GM19099 (cell line): ENCODE results near the gene UBE2E2.

Source experiments
- POLR2A ChIP-seq: IDR thresholded peaks from 3 replicates; pipeline ENCODE4 v1.6.1; 2011; ENCODE audit warnings: low read depth; ENCODE audit not compliant: insufficient read length; ENCODE audit errors: extremely low read depth

UBE2E2 gene

GRCh38 chr3:23533596-23533995, 330.5 kb downstream of the UBE2E2 start:
- no peak for TF ChIP-seq POLR2A

DNA sequence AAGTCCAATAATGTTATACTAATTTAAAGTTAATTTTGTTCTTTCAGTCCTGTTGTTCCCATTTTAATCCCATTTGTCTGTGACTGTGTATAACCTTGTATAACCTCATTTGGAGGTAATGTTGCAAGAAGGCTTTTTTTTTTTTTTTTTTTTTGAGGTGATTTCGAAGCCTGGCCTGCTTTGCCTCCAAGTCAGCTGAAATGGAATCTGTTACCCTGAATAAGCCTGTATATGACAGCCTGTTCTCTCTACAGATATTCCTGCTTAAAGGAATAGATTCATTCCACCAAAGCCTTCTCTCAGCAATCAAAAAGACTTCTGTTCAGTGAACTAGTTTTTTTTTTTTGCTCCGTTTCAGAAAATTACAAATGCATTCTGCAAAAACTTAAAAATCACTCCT, 330.9 kb downstream of the UBE2E2 start:
- TF ChIP-seq POLR2A = no peak

- no peak for TF ChIP-seq POLR2A
Observed at GRCh38 chr3:23537101-23537551, 334.0 kb downstream of the UBE2E2 start.

DNA sequence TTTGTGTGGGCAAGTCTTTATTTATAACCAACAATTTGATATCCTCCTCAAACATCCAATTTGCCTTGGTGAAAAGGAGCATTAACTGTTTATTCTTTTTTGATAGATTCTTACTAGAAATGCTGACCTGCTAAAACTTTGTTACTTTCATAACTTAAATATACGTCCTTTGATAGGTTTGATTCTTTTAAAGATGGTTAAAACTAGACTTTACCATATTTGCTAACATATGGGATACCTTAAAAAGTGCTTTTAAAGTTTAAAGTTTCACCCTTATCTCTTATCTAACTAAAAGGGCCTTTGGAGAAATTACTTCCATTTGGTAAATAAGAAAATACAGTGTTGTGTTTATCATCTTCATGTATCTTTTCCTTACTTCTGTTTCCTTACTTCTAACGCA, 336.1 kb downstream of the UBE2E2 start:
- no peak for TF ChIP-seq POLR2A

GRCh38 chr3:23540600-23540999, 337.5 kb downstream of the UBE2E2 start:
- no peak for TF ChIP-seq POLR2A

GRCh38 chr3:23542079-23542478, 339.0 kb downstream of the UBE2E2 start:
- no peak for TF ChIP-seq POLR2A

DNA sequence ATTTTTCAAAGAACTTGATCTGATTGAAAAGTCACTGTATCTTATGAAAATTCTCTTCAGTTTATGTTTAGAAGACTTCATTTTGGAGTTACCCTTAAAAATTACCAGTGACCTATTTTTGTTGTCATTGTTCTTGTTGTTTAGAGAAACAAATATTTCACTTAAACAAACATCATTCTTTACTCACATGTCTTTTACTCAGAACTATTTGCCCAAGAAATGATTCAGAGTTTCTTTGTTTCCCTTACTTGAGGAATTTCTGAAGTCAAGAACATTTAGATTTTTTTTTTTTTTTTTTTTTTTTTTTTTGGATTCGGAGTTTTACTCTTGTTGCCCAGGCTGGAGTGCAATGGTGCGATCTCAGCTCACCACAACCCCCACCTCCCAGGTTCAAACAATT, 343.1 kb downstream of the UBE2E2 start:
- TF ChIP-seq POLR2A = no peak

- no peak for TF ChIP-seq POLR2A
Observed at GRCh38 chr3:23547905-23548650, 345.0 kb downstream of the UBE2E2 start.

DNA sequence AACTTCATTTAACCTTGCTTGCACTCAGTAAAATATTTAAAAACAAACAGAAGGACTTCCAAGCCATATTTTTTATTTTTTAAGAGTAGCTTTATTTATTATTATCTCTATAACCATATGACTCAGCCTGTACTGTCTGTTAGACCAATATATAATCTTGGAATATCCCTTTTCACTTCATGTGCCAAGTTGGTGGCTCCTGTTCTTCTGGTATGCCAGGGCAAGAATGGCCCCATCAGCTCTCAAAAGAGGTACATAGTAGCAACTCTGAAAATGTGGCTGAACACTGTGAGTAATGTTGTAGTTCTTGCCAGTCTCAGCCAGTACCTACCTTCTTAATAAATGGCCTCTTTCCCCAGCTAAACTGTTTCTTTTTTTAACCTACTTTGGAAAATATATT, 345.6 kb downstream of the UBE2E2 start:
- TF ChIP-seq POLR2A = no peak

DNA sequence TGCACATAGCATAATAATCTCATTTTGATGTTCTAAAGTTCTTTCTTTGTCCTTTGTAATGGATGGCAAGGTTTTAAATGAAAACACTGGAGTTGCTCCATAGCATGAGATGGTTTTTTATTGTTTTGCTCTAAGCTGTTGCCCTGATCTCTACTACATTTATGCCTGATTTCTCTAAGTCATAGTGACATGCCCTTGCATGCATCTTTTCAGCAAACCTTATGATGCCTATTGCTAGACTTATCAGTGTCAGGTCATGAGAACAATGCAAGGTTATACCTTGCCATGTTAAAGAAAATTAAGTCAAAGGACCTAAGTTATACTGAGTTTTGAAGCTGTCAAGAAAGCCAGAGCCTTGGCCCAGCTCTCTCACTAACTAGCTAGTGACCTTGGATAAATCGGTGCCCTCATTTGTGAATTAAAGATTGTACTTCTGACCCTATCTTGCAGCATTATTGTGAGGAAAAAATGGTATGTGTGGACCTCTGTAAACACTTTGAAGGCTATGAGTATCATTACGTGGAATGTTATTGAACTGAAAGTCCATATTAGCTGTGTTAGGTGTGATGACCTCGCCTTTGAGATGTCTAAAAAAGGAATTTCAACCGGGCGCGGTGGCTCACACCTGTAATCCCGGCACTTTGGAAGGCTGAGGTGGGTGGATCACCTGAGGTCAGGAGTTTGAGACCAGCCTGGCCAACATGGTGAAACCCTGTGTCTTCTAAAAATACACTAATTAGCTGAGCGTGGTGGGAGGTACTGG, 346.2 kb downstream of the UBE2E2 start:
- TF ChIP-seq POLR2A = no peak

GRCh38 chr3:23550402-23550801, 347.3 kb downstream of the UBE2E2 start:
- no peak for TF ChIP-seq POLR2A

GRCh38 chr3:23552506-23552905, 349.4 kb downstream of the UBE2E2 start:
- TF ChIP-seq POLR2A = no peak

DNA sequence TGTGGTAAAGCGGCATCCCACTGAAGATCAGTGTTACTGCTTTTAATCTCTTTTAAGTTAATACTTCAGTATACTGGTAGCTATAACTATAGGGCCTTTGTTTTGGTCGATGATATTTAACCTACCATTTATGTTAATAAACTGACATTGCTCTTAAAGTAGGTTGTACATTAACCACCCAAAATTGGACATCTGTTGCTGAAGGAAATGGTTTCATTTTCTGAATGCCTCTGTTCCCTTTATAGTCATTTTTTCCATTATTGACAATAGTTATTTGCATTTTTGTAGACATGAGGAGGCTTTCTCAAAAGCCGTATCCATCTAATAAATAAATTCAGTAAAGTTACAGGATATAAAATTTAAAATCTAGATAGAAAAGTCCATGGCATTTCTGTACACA, 350.2 kb downstream of the UBE2E2 start:
- TF ChIP-seq POLR2A = no peak

- no peak for TF ChIP-seq POLR2A
Observed at GRCh38 chr3:23565041-23565775, 362.1 kb downstream of the UBE2E2 start.

GRCh38 chr3:23566499-23566898, 363.4 kb downstream of the UBE2E2 start:
- no peak for TF ChIP-seq POLR2A
